GM23248 (cell line): ENCODE measurements around the gene VHLL.

Source experiments
- EZH2 ChIP-seq: fragments of 200-600 bp; sonication (generic); IDR thresholded peaks from 2 replicates; pipeline ENCODE4 v1.6.1; 2018; ENCODE audit warnings: antibody characterized with exemption, mild to moderate bottlenecking; ENCODE audit not compliant: insufficient read depth, poor library complexity, severe bottlenecking
- EZH2phosphoT487 ChIP-seq: fragments of 200-600 bp; sonication (generic); IDR thresholded peaks from 2 replicates; pipeline ENCODE4 v1.6.1; 2018; ENCODE audit warnings: antibody characterized with exemption, moderate library complexity, mild to moderate bottlenecking, low read depth; ENCODE audit not compliant: insufficient read depth

- TF ChIP-seq EZH2 (no peak), EZH2phosphoT487 (no peak)
These were observed 45.5 kb downstream of the VHLL start for GRCh38 chr1:156253634-156254033.
